GM18858 (cell line): ENCODE measurements around the gene EFCAB8.

Experiments
- ATAC-seq: cut with Tn5 transposase; IDR thresholded peaks from one replicate; pipeline ENCODE4 v1.9.1; 2021; ENCODE audit not compliant: unreplicated experiment

The EFCAB8 gene

DNA sequence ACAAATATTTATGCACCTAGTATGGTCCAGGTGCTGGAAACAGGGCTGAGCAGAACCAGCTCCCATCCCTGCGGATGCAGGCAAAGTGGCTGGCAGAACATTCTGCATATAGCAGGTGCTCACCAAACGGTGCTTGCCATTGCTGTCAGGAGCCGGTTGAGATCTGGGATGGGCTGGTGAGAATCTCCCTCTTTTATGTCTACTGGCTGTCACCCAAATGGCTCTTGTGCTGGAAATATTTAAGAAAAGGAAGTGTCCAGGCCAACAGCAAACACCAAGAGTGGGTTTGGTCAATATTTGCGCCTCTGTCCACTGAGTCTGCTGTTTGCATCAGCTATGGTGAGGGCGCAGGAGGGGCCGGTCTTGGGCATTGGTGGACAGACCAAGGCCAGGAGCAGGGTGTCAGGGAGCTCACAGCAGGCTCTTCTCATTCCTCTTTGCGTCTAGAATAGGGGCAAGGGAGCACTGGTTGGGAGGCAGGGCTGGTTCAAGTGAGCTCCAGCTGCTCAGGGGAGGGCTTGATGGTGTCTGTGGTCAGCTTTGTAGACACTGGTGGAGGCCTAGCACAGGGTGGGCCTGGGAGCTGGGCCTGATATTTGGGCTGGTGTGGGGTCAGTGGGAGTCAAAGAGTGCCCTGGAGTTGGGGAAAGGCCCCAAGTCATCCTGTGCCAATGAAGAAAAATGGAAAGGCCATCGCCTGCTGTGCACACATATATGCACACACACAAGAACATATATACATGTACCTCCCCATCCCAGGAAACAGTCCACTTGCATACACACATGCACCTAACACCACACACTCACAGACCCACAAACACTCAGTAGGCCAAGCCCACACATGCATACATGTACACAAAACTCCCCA lies 147.4 kb downstream of the EFCAB8 start:
- no peak for ATAC-seq

DNA sequence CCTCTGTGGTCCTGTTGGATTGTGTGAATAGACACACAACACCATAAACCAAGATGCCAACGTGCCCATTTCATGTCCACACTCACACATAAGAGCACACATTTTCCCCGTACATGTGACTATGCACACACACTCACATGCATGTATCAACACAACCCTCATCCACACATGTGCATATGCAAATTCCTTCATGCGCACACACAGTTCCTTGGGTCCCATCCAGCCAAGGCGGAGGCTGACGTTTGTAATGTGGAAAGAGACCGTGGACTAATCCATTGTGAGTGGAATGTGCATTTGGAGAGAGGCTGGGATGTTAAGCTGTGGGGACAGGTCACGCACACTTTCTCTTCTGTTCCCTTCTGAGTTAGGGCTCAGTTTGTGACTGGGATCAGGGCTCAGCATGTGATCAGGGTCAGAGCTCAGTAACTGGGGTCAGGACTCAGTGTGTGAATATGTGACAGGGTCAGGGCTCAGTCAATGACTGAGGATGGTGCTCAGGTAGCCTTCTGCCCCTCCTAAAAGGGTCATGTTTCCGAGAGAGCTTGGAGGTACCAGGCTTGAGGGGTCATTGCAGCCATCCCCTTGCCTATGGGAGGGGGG lies 148.2 kb downstream of the EFCAB8 start:
- ATAC-seq, result no peak

DNA sequence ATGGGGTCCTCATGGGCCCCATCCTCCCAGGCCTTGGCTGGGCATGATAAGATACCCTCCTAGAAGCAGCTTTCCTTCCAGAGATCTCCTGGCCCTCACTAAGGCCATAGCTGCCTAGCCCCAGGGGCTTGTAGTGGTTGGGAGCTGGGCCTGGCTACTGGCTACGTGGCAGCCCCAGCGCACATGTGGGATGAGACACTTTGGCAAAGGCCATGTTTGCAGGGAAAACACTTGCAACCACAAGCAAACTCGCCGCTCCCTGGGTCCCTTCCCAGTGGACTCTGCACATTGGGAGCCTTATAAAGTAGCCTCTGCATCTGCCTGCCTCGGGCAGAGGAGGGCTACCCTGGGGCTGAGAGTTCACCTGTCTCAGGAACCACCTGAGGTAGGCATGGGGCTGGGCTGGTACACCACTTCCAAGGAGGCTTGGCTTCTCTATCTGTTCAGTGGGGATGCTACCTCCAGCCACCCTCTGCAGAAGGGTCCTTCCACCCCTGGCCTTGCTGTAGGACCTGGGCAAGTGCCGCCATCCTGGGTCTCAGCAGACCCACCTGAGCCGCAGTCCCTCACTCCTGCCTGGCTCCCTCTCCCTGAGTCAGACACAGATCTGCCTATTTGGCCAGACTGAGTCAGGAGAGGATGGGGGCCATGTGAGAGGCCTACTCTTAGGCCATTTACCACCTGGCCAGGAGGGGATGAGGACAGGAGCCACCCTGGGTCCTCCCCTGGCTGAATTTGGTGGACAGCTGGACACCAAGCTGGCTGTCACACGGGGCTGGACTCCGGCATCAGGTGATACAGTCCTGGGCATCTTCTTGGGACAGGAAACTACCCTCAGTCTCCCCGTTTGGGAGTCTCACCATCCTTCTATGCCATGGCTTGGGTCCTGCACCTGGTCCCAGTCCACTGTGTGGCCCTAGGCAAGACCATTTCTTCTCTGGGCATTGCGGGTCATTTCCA lies 148.9 kb downstream of the EFCAB8 start, which contains the start of gene BPIFB2:
BPIFB2 (plus strand) TSS at position 329 of the 960 bp plus-strand sequence. CDS start 871 bp downstream, outside the sequence.
- no peak for ATAC-seq

DNA sequence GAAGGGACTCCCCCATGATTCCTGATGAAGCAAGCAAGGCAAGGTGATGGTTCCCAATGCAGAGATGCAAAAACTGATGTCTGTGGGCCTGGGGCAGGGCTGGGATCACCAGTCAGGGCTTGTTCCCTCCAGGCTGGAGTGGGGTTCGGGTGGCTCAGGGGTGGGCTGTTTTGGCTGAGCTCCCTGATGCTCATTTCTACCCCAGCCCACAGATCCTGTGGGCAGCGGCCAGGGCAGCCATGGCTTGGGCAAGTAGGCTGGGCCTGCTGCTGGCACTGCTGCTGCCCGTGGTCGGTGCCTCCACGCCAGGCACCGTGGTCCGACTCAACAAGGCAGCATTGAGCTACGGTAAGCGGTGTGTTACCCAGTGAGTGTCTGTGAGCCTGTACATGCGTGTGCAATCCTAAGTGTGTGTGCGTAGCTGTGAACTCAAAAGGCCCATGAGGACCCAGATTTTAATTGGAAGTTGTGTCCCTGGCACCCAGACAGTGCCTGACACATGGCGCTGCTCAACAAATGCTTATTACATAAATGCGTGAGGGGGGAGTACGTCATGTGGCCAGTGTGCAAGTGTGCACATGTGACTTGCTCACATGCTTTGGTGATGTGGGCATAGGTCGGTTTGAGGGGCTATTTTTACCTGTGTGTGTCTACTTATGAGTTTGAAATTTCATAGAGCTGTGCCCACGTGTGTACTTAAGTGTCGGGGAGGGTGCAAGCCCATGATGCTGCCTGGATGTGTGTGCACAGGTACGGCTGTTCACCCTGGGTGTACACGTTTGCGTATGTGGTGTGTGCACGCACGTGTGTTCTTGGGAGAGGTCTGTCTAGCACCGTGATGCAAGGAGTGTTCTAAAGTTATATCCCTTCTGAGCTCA lies 149.9 kb downstream of the EFCAB8 start:
- ATAC-seq, result no peak

DNA sequence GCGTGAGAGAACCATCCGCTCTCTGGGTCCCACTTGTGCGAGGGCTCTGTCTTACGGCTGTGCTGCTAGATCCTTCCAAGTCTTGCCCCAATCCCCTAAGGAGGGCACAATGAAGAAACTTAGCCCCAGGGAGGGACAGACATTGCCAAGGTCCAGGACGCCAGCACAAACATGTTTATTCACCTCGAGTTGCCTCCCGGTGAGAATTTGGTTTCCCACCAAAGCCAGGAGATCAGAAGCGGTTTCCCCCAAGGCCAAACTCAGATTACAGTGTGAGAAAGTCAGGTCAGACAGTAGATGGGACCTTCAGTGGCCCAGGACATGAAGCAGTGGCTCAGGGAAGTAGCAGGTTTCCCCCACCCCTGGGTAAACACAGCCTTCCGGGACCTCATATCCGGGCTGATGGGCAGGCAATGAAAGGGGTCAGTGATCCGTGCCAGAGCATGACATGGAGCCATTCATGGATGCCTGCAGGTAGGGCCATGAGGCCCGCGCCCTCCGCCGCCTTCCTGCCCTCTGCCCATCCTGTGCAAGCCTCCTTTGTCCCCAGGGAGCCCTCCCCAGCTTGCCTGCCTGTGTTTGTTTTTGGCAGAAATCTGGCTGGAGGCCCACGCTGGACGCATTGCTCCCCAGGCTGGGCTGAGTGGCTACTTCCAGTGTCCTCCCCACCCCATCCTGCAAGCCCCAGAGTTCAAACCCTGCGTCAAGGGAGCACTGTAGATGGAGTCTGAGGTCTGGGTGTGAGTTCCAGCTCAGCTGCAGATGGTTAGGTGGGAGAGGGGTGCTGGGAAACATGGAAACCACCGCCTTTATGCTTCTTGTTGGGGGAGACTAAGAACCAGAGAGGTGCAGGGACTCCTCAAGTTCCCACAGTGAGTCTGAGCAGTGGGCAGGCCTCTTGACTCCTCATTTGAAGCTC lies 150.8 kb downstream of the EFCAB8 start:
- ATAC-seq, result no peak

DNA sequence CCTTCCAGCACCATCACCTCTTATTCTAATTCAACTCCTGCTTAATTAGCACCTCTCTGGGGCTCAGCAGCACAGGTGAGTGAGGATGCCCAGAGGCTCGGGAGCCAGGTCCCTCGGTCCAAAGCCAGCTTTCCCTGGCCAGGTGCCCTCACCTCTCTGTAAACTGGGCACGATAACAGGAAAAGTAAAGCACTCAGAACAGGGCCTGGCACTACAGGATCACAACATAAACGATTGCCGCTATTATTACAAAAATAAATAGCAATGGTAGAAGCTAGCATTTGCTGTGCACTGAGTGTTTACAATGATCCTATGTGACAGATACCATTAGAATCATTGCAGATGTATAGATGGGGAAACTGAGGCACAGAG lies 151.4 kb downstream of the EFCAB8 start:
- no peak for ATAC-seq

DNA sequence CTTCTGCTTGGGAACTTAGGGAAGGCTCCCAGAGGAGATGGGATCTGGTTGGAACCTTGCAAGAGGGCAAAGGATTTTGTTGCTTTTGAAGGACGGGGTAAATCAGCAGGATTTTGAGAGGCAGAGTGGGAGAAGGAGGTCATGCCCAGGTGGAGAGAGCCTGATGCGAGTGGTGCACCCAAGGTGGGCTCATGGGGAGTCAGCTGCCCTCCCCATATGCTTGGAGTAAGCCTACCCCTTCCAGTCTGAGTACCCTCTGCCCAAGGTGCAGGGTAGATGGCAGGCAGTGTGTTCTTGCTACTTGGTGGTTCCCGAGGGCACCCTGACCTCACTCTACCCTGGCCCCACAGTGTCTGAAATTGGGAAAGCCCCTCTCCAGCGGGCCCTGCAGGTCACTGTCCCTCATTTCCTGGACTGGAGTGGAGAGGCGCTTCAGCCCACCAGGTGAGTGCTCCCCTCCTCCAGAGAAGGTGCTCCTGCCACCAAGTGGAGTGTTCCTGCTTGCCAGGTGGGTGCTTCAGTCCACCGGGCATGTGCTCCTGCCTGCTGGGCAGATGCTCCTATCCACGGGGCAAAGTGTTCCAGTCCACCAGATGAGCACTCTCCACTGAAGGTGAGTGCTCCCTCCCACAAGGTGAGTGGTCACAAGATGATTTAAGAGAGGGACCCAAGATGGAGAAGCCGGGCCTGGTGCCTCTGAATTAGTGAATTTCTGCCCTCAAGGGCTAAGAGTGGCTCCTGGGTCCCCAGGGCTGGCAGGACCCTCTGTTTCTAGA lies 152.1 kb downstream of the EFCAB8 start:
- no peak for ATAC-seq
